H9 (cell line): ENCODE results near the gene PTPRN2. TPM values are rescaled to one million over a fixed set of nuclear protein-coding genes. Genes with fewer than 3 reads are reported as not detected.

Experiments used
- DNase-seq: peaks from one replicate; pipeline ENCODE4 v3.0.0-alpha.2; 2017
- H2AFZ ChIP-seq: one replicate; pipeline ENCODE4 v1.6.1; 2013; ENCODE audit warnings: mild to moderate bottlenecking, low read length, control low read depth, moderate library complexity
- H2AK5ac ChIP-seq: 2 replicates; pipeline ENCODE4 v1.6.1; 2013; ENCODE audit warnings: low read length, control low read depth, mixed read lengths; ENCODE audit not compliant: insufficient read length
- H2BK120ac ChIP-seq: one replicate; pipeline ENCODE4 v1.6.1; 2013; ENCODE audit warnings: low read depth, mild to moderate bottlenecking, low read length, control low read depth, inconsistent platforms; ENCODE audit not compliant: poor library complexity, severe bottlenecking
- H2BK12ac ChIP-seq: 2 replicates; pipeline ENCODE4 v1.6.1; 2013; ENCODE audit warnings: low read length, control low read depth, mixed read lengths, low read depth; ENCODE audit not compliant: insufficient read length
- H2BK15ac ChIP-seq: 2 replicates; pipeline ENCODE4 v1.6.1; 2013; ENCODE audit warnings: low read depth, low read length, control low read depth
- H2BK20ac ChIP-seq: one replicate; pipeline ENCODE4 v1.6.1; 2013; ENCODE audit warnings: low read depth, mild to moderate bottlenecking, low read length, control low read depth, inconsistent platforms; ENCODE audit not compliant: poor library complexity, severe bottlenecking
- H2BK5ac ChIP-seq: 2 replicates; pipeline ENCODE4 v1.6.1; 2013; ENCODE audit warnings: low read length, control low read depth, mixed read lengths; ENCODE audit not compliant: insufficient read length
- H3K14ac ChIP-seq: 2 replicates; pipeline ENCODE4 v1.6.1; 2013; ENCODE audit warnings: low read length, control low read depth; ENCODE audit not compliant: insufficient read depth
- H3K18ac ChIP-seq: 2 replicates; pipeline ENCODE4 v1.6.1; 2013; ENCODE audit warnings: low read depth, mild to moderate bottlenecking, mixed read lengths, low read length, control low read depth; ENCODE audit not compliant: insufficient read length
- H3K23ac ChIP-seq: 2 replicates; pipeline ENCODE4 v1.6.1; 2013; ENCODE audit warnings: low read length, control low read depth, mixed read lengths, low read depth; ENCODE audit not compliant: insufficient read length
- H3K23me2 ChIP-seq: 2 replicates; pipeline ENCODE4 v1.6.1; 2013; ENCODE audit warnings: low read depth, mild to moderate bottlenecking, mixed read lengths, low read length, control low read depth; ENCODE audit not compliant: insufficient read length, poor library complexity, severe bottlenecking
- H3K27ac ChIP-seq: 2 replicates; pipeline ENCODE4 v1.5.1; 2013; ENCODE audit warnings: low read length, control low read depth, mixed read lengths, low read depth; ENCODE audit not compliant: insufficient read length
- H3K27me3 ChIP-seq: 2 replicates; pipeline ENCODE4 v1.6.1; 2013; ENCODE audit warnings: low read length, control low read depth, inconsistent platforms; ENCODE audit not compliant: insufficient read depth
- H3K4ac ChIP-seq: 2 replicates; pipeline ENCODE4 v1.6.1; 2013; ENCODE audit warnings: low read depth, mild to moderate bottlenecking, control low read depth, inconsistent platforms, low read length, moderate library complexity
- H3K4me1 ChIP-seq: 2 replicates; pipeline ENCODE4 v1.6.1; 2013; ENCODE audit warnings: low read length, control low read depth, inconsistent platforms; ENCODE audit not compliant: insufficient read depth
- H3K4me2 ChIP-seq: 2 replicates; pipeline ENCODE4 v1.6.1; 2013; ENCODE audit warnings: low read length, control low read depth, mixed read lengths; ENCODE audit not compliant: insufficient read length, insufficient read depth
- H3K56ac ChIP-seq: 2 replicates; pipeline ENCODE4 v1.6.1; 2013; ENCODE audit warnings: low read depth, mild to moderate bottlenecking, mixed read lengths, low read length, control low read depth; ENCODE audit not compliant: insufficient read length
- H3K79me1 ChIP-seq: 2 replicates; pipeline ENCODE4 v1.6.1; 2013; ENCODE audit warnings: low read depth, mild to moderate bottlenecking, moderate library complexity, low read length, control low read depth, inconsistent platforms; ENCODE audit not compliant: insufficient read depth, poor library complexity, severe bottlenecking
- H3K79me2 ChIP-seq: 2 replicates; pipeline ENCODE4 v1.6.1; 2013; ENCODE audit warnings: low read length, control low read depth, inconsistent platforms; ENCODE audit not compliant: insufficient read depth
- H3K9ac ChIP-seq: 2 replicates; pipeline ENCODE4 v1.6.1; 2013; ENCODE audit warnings: low read length, control low read depth, mixed read lengths; ENCODE audit not compliant: insufficient read length; ENCODE audit errors: extremely low read depth
- H3K9me3 ChIP-seq: one replicate; pipeline ENCODE4 v1.6.1; 2013; ENCODE audit warnings: low read depth, low read length, inconsistent platforms; ENCODE audit not compliant: control insufficient read depth
- H3T11ph ChIP-seq: one replicate; pipeline ENCODE4 v1.6.1; 2013; ENCODE audit warnings: mild to moderate bottlenecking, low read length, control low read depth, inconsistent platforms
- H4K20me1 ChIP-seq: one replicate; pipeline ENCODE4 v1.6.1; 2013; ENCODE audit not compliant: control insufficient read depth, insufficient read length, insufficient read depth
- H4K5ac ChIP-seq: 2 replicates; pipeline ENCODE4 v1.6.1; 2013; ENCODE audit warnings: low read depth, mild to moderate bottlenecking, mixed read lengths, low read length, control low read depth; ENCODE audit not compliant: insufficient read length
- H4K8ac ChIP-seq: replicated peaks from 2 replicates; pipeline ENCODE4 v1.6.1; 2013; ENCODE audit warnings: low read length, control low read depth, mixed read lengths, low read depth; ENCODE audit not compliant: insufficient read length
- H4K91ac ChIP-seq: 2 replicates; pipeline ENCODE4 v1.6.1; 2013; ENCODE audit warnings: low read depth, mild to moderate bottlenecking, moderate library complexity, mixed read lengths, low read length, control low read depth; ENCODE audit not compliant: insufficient read length
- H3K27ac Mint-ChIP-seq, 3 experiments: 2 replicates in 2 of 3; 3 replicates in 1 of 3; pipeline ENCODE4 v1.8.0; 2020 to 2021; ENCODE audit warnings: mixed read lengths in 3 of 3, mild to moderate bottlenecking in 1 of 3, moderate library complexity in 1 of 3
- H3K27me3 Mint-ChIP-seq: 2 replicates; pipeline ENCODE4 v1.8.0; 2021; ENCODE audit warnings: low read depth, mild to moderate bottlenecking, moderate library complexity, mixed read lengths
- H3K36me3 Mint-ChIP-seq, 3 experiments: 2 replicates in 2 of 3; 3 replicates in 1 of 3; pipeline ENCODE4 v1.8.0; 2020 to 2021; ENCODE audit warnings: low read depth in 3 of 3, mixed read lengths in 3 of 3; ENCODE audit not compliant: insufficient read depth in 1 of 3
- H3K4me1 Mint-ChIP-seq, 2 experiments: 2 replicates each; pipeline ENCODE4 v1.8.0; 2020; ENCODE audit warnings: mixed read lengths in 2 of 2
- H3K4me3 Mint-ChIP-seq, 2 experiments: 2 replicates in 1 of 2; 3 replicates in 1 of 2; pipeline ENCODE4 v1.8.0; 2020 to 2021; ENCODE audit warnings: mild to moderate bottlenecking in 2 of 2, mixed read lengths in 2 of 2, moderate library complexity in 1 of 2
- H3K9me3 Mint-ChIP-seq, 2 experiments: 2 replicates in 1 of 2; 3 replicates in 1 of 2; pipeline ENCODE4 v1.8.0; 2020; ENCODE audit warnings: mild to moderate bottlenecking in 2 of 2, mixed read lengths in 2 of 2, moderate library complexity in 1 of 2
- WGBS: extraction: QIAGEN DNeasy Blood & Tissue Kit; methylation state at CpG from one replicate; pipeline ENCODE4 v1.1.7; 2013; ENCODE audit warnings: missing lambda C conversion rate, low lambda C conversion rate, mixed read lengths; ENCODE audit not compliant: insufficient read length; ENCODE audit errors: extremely low coverage; 5-methylcytosine and 5-hydroxymethylcytosine counted together
- total RNA-seq: library from RNA; stranded (reverse); gene quantifications from 2 replicates; pipeline ENCODE4 v1.2.1, GENCODE V29; 2021
- TF ChIP-seq, protein P1 (sequence below): fragments of 200-600 bp; sonication (generic); conservative IDR thresholded peaks from 3 replicates; pipeline ENCODE4 v1.8.0; 2021; ENCODE audit warnings: antibody characterized with exemption, mild to moderate bottlenecking

PTPRN2 gene
- total RNA-seq, 1 experiment from 2014 or later, result 5.2 TPM

DNA sequence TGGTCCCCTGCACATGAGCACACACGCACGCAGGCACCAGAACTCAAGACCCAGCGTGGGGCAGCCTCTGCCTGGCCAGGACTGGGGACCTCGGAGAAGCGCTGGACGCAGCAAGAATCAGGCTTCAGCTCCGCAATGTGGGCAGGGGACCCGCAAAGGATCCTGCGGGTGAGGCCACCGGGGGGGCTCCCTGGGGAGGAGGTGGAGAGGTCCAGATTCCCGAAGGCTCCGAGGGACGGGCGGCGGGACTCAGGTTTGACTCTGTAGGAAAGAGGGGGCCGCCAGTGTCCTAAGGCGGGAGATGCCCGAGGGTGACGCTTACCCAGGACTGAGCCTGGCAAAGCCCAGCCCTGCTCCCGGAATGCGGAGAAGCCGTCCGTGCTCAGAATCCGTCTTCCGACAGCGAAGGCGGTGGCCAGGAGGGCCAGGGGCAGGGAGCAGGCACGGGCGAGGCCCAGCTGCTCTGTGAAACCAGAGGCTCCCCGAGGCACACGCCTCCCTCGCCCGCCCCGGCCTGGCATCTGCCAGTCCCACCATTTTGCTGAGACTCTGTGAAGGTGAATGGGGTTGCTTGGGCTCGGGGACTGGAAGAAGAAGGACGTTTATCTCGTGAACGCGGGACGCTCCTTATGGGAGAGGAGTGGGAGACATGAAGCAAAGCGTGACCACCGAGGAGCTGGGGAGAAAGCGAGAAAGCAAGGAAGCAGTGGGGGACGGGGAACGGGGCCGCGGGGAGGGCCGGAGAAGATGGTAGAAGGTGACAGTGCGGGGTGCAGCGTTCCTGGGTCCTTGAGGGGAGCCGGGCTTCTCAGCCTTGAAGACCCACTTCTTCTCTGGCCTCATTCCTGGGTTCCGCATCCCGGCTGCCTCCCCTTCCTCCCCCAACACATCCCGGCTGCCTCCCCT is 489.2 kb downstream of the PTPRN2 start:
- no peak overlapping the region for H3K18ac ChIP-seq
- DNase-seq, result no peak
- no peaks in the 10 kb centered on the region for H4K20me1 ChIP-seq
- no peaks in the 10 kb centered on the region for H3K79me2 ChIP-seq
- no peaks in the 10 kb centered on the region for H3K79me1 ChIP-seq
- H3K27me3 ChIP-seq, result no peaks in the 10 kb centered on the region
- peak overlapping the region; percentile 69; the same call in 1 of the 2 replicates for H3K14ac ChIP-seq
- TF ChIP-seq, protein P1, sequence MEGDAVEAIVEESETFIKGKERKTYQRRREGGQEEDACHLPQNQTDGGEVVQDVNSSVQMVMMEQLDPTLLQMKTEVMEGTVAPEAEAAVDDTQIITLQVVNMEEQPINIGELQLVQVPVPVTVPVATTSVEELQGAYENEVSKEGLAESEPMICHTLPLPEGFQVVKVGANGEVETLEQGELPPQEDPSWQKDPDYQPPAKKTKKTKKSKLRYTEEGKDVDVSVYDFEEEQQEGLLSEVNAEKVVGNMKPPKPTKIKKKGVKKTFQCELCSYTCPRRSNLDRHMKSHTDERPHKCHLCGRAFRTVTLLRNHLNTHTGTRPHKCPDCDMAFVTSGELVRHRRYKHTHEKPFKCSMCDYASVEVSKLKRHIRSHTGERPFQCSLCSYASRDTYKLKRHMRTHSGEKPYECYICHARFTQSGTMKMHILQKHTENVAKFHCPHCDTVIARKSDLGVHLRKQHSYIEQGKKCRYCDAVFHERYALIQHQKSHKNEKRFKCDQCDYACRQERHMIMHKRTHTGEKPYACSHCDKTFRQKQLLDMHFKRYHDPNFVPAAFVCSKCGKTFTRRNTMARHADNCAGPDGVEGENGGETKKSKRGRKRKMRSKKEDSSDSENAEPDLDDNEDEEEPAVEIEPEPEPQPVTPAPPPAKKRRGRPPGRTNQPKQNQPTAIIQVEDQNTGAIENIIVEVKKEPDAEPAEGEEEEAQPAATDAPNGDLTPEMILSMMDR, result no peak
- no peaks in the 10 kb centered on the region for H3K4me1 ChIP-seq
- H2BK12ac ChIP-seq, result no peak overlapping the region
- no peak overlapping the region for H3T11ph ChIP-seq
- H3K9me3 ChIP-seq, result no peaks in the 10 kb centered on the region
- Mint-ChIP-seq H3K27me3 (no peaks in the 10 kb centered on the region; the same call in 1 of the 2 replicates), H3K4me1 (peaks cover 16 to 17% of the 10 kb centered on the region in 2 experiments), H3K27ac (0 out of 7 replicates have a peak overlapping the region, but pooled peaks of 1 of the 3 experiments have one; percentile 8), H3K36me3 (peaks cover 3 to 13% (median 7%) of the 10 kb centered on the region in 3 experiments; a peak in 6 of 7 replicates), H3K4me3 (no peak overlapping the region), H3K9me3 (peaks cover 10 to 11% of the 10 kb centered on the region in 2 experiments; a peak in 4 of 5 replicates)
- H3K56ac ChIP-seq, result no peak overlapping the region
- no peak overlapping the region for H2BK5ac ChIP-seq
- no peak overlapping the region for H4K8ac ChIP-seq
- no peak overlapping the region for H2AFZ ChIP-seq
- no peak overlapping the region for H3K4me2 ChIP-seq
- no peak overlapping the region for H2AK5ac ChIP-seq
- no peak overlapping the region for H4K91ac ChIP-seq
- WGBS, result no CpG with 5 or more reads among the region's 54 CpGs
- no peak overlapping the region for H3K4ac ChIP-seq
- no peak overlapping the region for H4K5ac ChIP-seq
- H3K9ac ChIP-seq, result no peak overlapping the region
- H2BK20ac ChIP-seq, result no peak overlapping the region
- no peak overlapping the region for H2BK15ac ChIP-seq
- H3K23ac ChIP-seq, result no peak overlapping the region
- no peak overlapping the region for H2BK120ac ChIP-seq
- H3K23me2 ChIP-seq, result no peaks in the 10 kb centered on the region
- no peak overlapping the region for H3K27ac ChIP-seq
